SK-N-MC (cell line): ENCODE measurements around the gene IL1RAP.

Experiments
- EZH2 ChIP-seq: fragments of 200-600 bp; sonication (generic); IDR thresholded peaks from one replicate; pipeline ENCODE4 v1.6.1; 2017; ENCODE audit warnings: antibody characterized with exemption
- FOXP2 ChIP-seq: optimal IDR thresholded peaks from 2 replicates; pipeline ENCODE3; 2011; ENCODE audit warnings: mild to moderate bottlenecking, moderate library complexity; ENCODE audit not compliant: insufficient read depth; ENCODE audit errors: extremely low read length, control extremely low read depth
- POLR2AphosphoS5 ChIP-seq: IDR thresholded peaks from 2 replicates; pipeline ENCODE4 v1.6.1; 2012; ENCODE audit warnings: mild to moderate bottlenecking, low read depth, low read length, borderline replicate concordance

DNA sequence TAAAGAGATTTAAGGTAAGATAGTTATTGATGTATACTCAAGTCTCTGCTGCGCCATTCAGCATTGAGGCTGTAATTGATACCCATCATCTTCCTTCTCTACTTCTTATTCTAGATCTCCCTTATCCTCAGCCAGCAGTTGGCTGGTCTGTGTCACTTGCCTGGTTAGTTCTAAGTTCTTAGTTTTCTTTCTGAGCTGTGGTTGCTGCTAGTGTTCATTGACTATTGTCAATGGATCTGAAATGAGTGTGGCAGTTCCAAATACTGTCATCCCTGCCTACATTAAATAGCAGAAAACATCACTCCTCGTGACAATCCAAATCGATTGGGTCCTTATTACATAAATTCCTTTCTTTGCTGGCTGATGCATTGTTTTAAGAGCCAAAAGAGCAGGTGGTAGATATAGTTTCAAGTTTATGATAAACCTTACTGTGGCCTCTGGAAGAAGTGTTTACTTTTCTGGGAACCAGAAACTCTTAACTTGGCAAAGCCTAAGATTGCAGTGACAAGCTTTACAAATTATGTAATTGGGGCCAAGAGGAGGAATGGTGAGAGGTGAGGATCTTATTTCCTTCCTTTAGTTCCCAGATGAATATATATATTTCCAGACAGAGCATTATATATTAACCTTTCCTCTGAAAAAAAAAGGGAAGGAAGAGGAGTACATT, 180.6 kb downstream of the IL1RAP start:
- TF ChIP-seq POLR2AphosphoS5 = no peak
- TF ChIP-seq EZH2 = no peak
- no peak for TF ChIP-seq FOXP2
